HEK293 (cell line): Measurements from ENCODE around the gene AIRE.
A peak's percentile ranks its signal among the peaks of the same experiment; 100 is the strongest.

Experiments used
- CTCF ChIA-PET: fragments of 350-600 bp; formaldehyde crosslinking; extraction: SDS; loops from one replicate; lab custom pipeline; 2021; ENCODE audit warnings: antibody characterized with exemption; lab: Yijun Ruan, JAX
- POLR2A ChIA-PET: fragments of 300-600 bp; formaldehyde crosslinking; extraction: SDS; loops from one replicate; lab custom pipeline; 2020; ENCODE audit warnings: antibody characterized with exemption, inconsistent platforms; lab: Yijun Ruan, JAX
- H3K27ac ChIP-seq: fragments of 200-500 bp; sonication (Bioruptor generic); 2 replicates; pipeline ENCODE4 v1.5.1; 2014; ENCODE audit warnings: low read depth, low read length, control low read depth, inconsistent platforms; ENCODE audit errors: extremely low read depth
- H3K36me3 ChIP-seq, 2 experiments: fragments of 200-500 bp in 1 of 2; sonication (Bioruptor generic) in 1 of 2; 1 replicate in 1 of 2; 2 replicates in 1 of 2; pipeline ENCODE4 v1.5.1; 2014 to 2017; ENCODE audit warnings: inconsistent platforms in 2 of 2, low read length in 2 of 2; ENCODE audit not compliant: control insufficient read depth in 2 of 2, insufficient read depth in 1 of 2
- H3K4me1 ChIP-seq: fragments of 200-500 bp; sonication (Bioruptor generic); 2 replicates; pipeline ENCODE4 v1.5.1; 2014; ENCODE audit warnings: mild to moderate bottlenecking, low read length, inconsistent platforms; ENCODE audit not compliant: control insufficient read depth, insufficient read depth
- H3K4me3 ChIP-seq: 2 replicates; pipeline ENCODE4 v1.5.1; 2011; ENCODE audit warnings: low read depth, mild to moderate bottlenecking, control low read depth, low read length, moderate library complexity
- H3K9me3 ChIP-seq: fragments of 200-500 bp; sonication (Bioruptor generic); 2 replicates; pipeline ENCODE4 v1.5.1; 2014; ENCODE audit warnings: low read depth, low read length, inconsistent platforms; ENCODE audit not compliant: control insufficient read depth, insufficient read depth
- BCL11B ChIP-seq: fragments of 450-650 bp; formaldehyde crosslinking; IDR thresholded peaks from 2 replicates; pipeline ENCODE4 v1.5.1; 2016; ENCODE audit warnings: low read depth, missing biosample characterization, missing genetic modification characterization
- BCL6B ChIP-seq: fragments of 450-650 bp; formaldehyde crosslinking; IDR thresholded peaks from 2 replicates; pipeline ENCODE4 v1.5.1; 2017; ENCODE audit warnings: missing biosample characterization, missing genetic modification characterization
- EGR2 ChIP-seq: fragments of 450-650 bp; formaldehyde crosslinking; IDR thresholded peaks from 2 replicates; pipeline ENCODE4 v1.5.1; 2016; ENCODE audit warnings: low read depth, missing biosample characterization, missing genetic modification characterization
- HOXA7 ChIP-seq: sonication (generic); formaldehyde crosslinking; IDR thresholded peaks from 2 replicates; pipeline ENCODE4 v1.8.1; 2022; ENCODE audit warnings: missing genetic modification reagents, borderline replicate concordance
- KLF1 ChIP-seq: fragments of 450-650 bp; formaldehyde crosslinking; IDR thresholded peaks from 2 replicates; pipeline ENCODE4 v1.5.1; 2016; ENCODE audit warnings: missing biosample characterization, missing genetic modification characterization
- OVOL3 ChIP-seq: fragments of 450-650 bp; formaldehyde crosslinking; IDR thresholded peaks from 2 replicates; pipeline ENCODE4 v1.5.1; 2016; ENCODE audit warnings: missing biosample characterization, missing genetic modification characterization
- REPIN1 ChIP-seq: fragments of 450-650 bp; formaldehyde crosslinking; IDR thresholded peaks from 2 replicates; pipeline ENCODE4 v1.5.1; 2017; ENCODE audit warnings: missing biosample characterization, missing genetic modification characterization, low read depth
- ZBTB26 ChIP-seq: fragments of 450-650 bp; formaldehyde crosslinking; optimal IDR thresholded peaks from 2 replicates; pipeline ENCODE3; 2016; ENCODE audit warnings: missing biosample characterization, mild to moderate bottlenecking, missing genetic modification characterization
- ZFP69B ChIP-seq: fragments of 450-650 bp; formaldehyde crosslinking; IDR thresholded peaks from 2 replicates; pipeline ENCODE4 v1.5.1; 2016; ENCODE audit warnings: missing biosample characterization, missing genetic modification characterization
- ZIC2 ChIP-seq: fragments of 450-650 bp; formaldehyde crosslinking; IDR thresholded peaks from 2 replicates; pipeline ENCODE4 v1.5.1; 2016; ENCODE audit warnings: missing biosample characterization, missing genetic modification characterization
- ZNF24 ChIP-seq: fragments of 450-650 bp; formaldehyde crosslinking; IDR thresholded peaks from 2 replicates; pipeline ENCODE4 v1.5.1; 2016; ENCODE audit warnings: missing biosample characterization, missing genetic modification characterization
- ZNF335 ChIP-seq: fragments of 450-650 bp; formaldehyde crosslinking; conservative IDR thresholded peaks from 2 replicates; pipeline ENCODE4 v1.5.1; 2016; ENCODE audit warnings: missing biosample characterization, missing genetic modification characterization
- ZNF423 ChIP-seq: fragments of 450-650 bp; formaldehyde crosslinking; IDR thresholded peaks from 2 replicates; pipeline ENCODE4 v1.5.1; 2016; ENCODE audit warnings: missing biosample characterization, missing genetic modification characterization
- ZNF600 ChIP-seq: fragments of 450-650 bp; formaldehyde crosslinking; IDR thresholded peaks from 2 replicates; pipeline ENCODE4 v1.5.1; 2016; ENCODE audit warnings: missing biosample characterization, missing genetic modification characterization
- TF ChIP-seq, protein P1 (sequence below): fragments of 450-650 bp; formaldehyde crosslinking; IDR thresholded peaks from 2 replicates; pipeline ENCODE4 v1.5.1; 2016; ENCODE audit warnings: missing biosample characterization, missing genetic modification characterization

AIRE gene

DNA sequence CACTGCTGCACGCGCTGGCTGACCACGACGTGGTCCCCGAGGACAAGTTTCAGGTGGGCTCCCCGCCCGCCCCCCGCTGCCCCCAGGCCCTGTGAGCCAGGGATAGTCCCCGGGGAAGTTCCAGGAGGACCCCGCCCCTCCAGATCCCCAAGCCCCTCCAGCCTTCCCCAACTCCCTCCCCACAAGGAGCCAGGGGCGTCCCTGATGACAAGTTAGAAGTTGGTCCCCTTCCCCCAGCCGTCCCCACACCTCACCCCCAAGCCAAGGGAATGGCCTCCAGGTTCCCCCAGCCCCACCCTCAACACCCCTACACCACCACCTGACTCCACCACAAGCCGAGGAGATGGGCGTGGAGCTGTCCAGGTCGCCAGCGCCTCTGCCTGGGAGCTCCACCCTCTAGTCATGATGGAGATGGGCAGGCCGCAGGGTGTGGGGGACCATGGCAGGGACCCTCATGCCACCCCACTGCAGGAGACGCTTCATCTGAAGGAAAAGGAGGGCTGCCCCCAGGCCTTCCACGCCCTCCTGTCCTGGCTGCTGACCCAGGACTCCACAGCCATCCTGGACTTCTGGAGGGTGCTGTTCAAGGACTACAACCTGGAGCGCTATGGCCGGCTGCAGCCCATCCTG, 525 bp downstream of the AIRE start:
- CTCF ChIA-PET, result interaction anchor here (1.9 kb wide), 1 partner anchor 12 kb away, joined by 14 read pairs; no protein-coding TSS in a partner anchor
- Histone ChIP-seq H3K4me3 (no peak overlapping the region), H3K27ac (no peak overlapping the region), H3K4me1 (no peaks in the 10 kb centered on the region), H3K9me3 (no peaks in the 10 kb centered on the region), H3K36me3 (no peaks in the 10 kb centered on the region)
- POLR2A ChIA-PET, result no interaction called here
- TF ChIP-seq KLF1 (peak; percentile 45), REPIN1 (tag by site-specific recombination) (no peak)

- no peak overlapping the region for H3K27ac ChIP-seq
- TF ChIP-seq ZFP69B (tag by site-specific recombination) (no peak), EGR2 (peak; percentile 67; the same call in 1 of the 2 replicates), ZIC2 (tag by site-specific recombination) (peak; percentile 31; the same call in 1 of the 2 replicates), KLF1 (peak; percentile 74), ZNF423 (tag by site-specific recombination) (no peak), ZNF24 (tag by site-specific recombination) (no peak), HOXA7 (no peak), BCL11B (tag by site-specific recombination) (no peak), BCL6B (tag by site-specific recombination) (no peak), ZNF335 (tag by site-specific recombination) (no peak)
- ChIA-PET POLR2A (no interaction called here), CTCF (interaction anchor here (1.8 to 1.9 kb wide), 2 partner anchors 9 to 11 kb away, joined by 4 to 14 read pairs; no protein-coding TSS in a partner anchor)
- no peak overlapping the region for H3K4me3 ChIP-seq
- no peaks in the 10 kb centered on the region for H3K4me1 ChIP-seq
- no peaks in the 10 kb centered on the region for H3K9me3 ChIP-seq
- H3K36me3 ChIP-seq, result no peaks in the 10 kb centered on the region
Measured at GRCh38 chr21:44286716-44287632, 1.3 kb downstream of the AIRE start.

DNA sequence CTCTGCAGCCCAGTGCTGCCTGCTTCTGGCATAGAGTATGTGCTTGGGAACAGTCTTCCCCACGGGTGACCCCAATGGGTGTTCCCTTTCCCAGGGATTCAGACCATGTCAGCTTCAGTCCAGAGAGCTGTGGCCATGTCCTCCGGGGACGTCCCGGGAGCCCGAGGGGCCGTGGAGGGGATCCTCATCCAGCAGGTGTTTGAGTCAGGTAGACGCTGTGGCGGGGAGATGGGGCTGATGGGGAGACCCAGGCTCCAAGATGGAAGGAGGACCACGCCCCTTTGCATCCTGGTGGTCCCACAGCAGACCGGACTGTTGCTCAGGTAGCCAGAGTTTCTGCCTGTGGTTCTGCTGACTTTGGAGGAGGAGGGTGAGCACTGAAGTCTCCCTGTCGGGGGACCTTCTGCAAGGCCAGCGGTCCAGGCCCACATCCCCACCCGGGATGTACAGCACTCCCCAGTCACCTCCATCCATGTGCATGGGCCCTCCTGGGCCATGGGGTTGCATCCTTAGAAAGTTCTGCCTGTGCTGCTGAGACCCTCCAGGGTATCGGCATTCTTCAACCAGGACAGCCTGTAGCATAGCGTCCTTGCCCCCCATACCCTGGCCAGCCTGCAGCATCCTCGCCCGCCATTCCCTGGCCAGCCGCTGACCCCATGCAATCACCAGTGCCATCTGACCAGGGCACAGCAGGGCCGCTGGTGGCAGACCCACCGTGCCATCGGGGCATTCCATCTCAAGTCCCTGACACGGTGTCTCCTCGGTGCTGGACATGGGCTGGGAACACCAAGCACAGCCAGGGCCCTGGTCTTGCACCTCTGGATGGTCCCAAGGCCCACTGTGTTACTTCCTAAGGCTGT, 2.8 kb downstream of the AIRE start:
- ChIA-PET POLR2A (no interaction called here), CTCF (interaction anchor here (1.8 to 1.9 kb wide), 2 partner anchors 8 to 9 kb away, joined by 4 to 14 read pairs; no protein-coding TSS in a partner anchor)
- Histone ChIP-seq H3K4me1 (no peaks in the 10 kb centered on the region), H3K27ac (no peak overlapping the region), H3K9me3 (no peaks in the 10 kb centered on the region), H3K4me3 (no peak overlapping the region), H3K36me3 (no peaks in the 10 kb centered on the region)
- TF ChIP-seq OVOL3 (tag by site-specific recombination) (no peak), ZBTB26 (no peak), ZNF600 (tag by site-specific recombination) (peak; percentile 45; the same call in 1 of the 2 replicates)
- TF ChIP-seq, protein P1, sequence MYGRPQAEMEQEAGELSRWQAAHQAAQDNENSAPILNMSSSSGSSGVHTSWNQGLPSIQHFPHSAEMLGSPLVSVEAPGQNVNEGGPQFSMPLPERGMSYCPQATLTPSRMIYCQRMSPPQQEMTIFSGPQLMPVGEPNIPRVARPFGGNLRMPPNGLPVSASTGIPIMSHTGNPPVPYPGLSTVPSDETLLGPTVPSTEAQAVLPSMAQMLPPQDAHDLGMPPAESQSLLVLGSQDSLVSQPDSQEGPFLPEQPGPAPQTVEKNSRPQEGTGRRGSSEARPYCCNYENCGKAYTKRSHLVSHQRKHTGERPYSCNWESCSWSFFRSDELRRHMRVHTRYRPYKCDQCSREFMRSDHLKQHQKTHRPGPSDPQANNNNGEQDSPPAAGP (tag by site-specific recombination), result no peak
